Adipocyte (in vitro differentiated cells): Measurements from ENCODE around the gene ADAM23.

Experiments used
- DNase-seq: peaks from one replicate; pipeline ENCODE4 v3.0.0-alpha.2; 2015; ENCODE audit warnings: low read depth
- H3K27me3 ChIP-seq: replicated peaks from 2 replicates; pipeline ENCODE4 v1.7.0; 2013; ENCODE audit warnings: mild to moderate bottlenecking, low read length, moderate library complexity; ENCODE audit not compliant: control insufficient read depth, insufficient read depth
- H3K36me3 ChIP-seq: 2 replicates; pipeline ENCODE4 v1.7.0; 2013; ENCODE audit warnings: low read length, mild to moderate bottlenecking, moderate library complexity; ENCODE audit not compliant: control insufficient read depth, insufficient read depth, severe bottlenecking
- H3K4me1 ChIP-seq: 2 replicates; pipeline ENCODE4 v1.7.0; 2013; ENCODE audit warnings: mild to moderate bottlenecking, low read length, moderate library complexity; ENCODE audit not compliant: control insufficient read depth, insufficient read depth
- H3K4me3 ChIP-seq: 2 replicates; pipeline ENCODE4 v1.7.0; 2013; ENCODE audit warnings: mild to moderate bottlenecking, low read length, moderate library complexity
- H3K9ac ChIP-seq: 2 replicates; pipeline ENCODE4 v1.7.0; 2013; ENCODE audit warnings: mild to moderate bottlenecking, low read length, moderate library complexity
- H3K9me3 ChIP-seq: 2 replicates; pipeline ENCODE4 v1.7.0; 2013; ENCODE audit warnings: mild to moderate bottlenecking, low read length, moderate library complexity; ENCODE audit not compliant: control insufficient read depth

ADAM23 gene

DNA sequence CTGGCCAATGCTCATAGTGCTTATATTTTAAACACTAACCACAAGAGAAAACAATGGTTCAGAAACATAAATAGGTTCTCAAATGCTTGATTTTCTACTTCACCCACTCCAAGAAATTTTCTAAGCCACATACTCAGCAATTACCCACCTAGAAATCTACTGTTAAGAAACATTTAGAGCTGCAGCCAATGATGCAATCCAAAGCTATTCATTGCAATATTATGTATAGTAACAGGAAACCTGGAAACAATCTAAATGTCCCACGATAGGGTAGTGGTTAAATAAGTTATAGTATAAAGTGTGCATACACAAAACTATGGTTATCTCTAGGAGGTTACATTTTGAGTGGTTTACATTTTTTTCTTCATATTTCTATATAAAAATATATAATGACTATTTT lies 204.7 kb downstream of the ADAM23 start:
- Histone ChIP-seq H3K4me3 (no peak overlapping the region), H3K36me3 (no peaks in the 10 kb centered on the region), H3K9ac (no peak overlapping the region), H3K9me3 (no peaks in the 10 kb centered on the region), H3K27me3 (no peaks in the 10 kb centered on the region), H3K4me1 (no peaks in the 10 kb centered on the region)
- DNase-seq = peak; percentile 8

DNA sequence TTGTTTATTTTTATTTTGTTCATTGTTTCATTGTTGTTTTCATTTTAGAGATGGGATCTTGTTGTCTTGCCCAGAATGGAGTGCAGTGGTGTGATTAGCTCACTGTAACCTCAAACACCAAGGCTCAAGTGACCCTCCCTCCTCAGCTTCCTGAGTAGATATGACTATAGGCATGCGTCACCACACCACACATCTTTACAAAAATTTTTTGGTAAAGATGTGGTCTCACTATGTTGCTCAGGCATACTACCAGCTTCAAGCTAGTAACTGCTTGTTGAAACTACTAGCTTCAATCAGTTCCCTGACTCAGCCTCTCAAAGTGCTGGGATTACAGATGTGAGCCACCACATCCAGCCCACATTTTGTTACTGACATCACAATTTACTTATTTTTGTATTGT lies 213.8 kb downstream of the ADAM23 start:
- Histone ChIP-seq H3K4me3 (no peak overlapping the region), H3K9me3 (peaks cover 11% of the 10 kb centered on the region), H3K9ac (no peak overlapping the region), H3K27me3 (no peaks in the 10 kb centered on the region), H3K36me3 (no peaks in the 10 kb centered on the region), H3K4me1 (no peaks in the 10 kb centered on the region)
- no peak for DNase-seq

DNA sequence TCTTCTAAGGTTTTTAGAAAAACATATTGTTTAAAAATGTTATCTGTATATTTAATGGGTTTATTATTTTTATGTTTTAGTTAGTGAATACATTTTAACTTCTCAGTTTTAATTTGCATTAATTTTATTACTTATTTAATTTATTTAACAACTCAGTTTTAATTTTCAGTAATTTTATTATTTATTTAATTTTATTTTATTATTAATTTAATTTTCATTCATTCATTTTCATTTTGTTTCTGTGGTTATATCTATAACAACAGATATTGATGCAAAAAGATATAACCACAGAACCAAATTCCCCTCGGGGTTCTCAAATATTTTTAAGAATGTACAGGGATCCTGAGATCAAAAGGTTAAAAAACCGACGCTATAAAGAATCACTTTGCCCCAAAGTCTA lies 221.9 kb downstream of the ADAM23 start:
- Histone ChIP-seq H3K9ac (no peak overlapping the region), H3K36me3 (no peaks in the 10 kb centered on the region), H3K4me1 (no peaks in the 10 kb centered on the region), H3K9me3 (no peaks in the 10 kb centered on the region), H3K4me3 (no peak overlapping the region), H3K27me3 (peaks cover 5% of the 10 kb centered on the region)
- no peak for DNase-seq
